ENCODE data around the gene OSMR. TPM values are rescaled to one million over a fixed set of nuclear protein-coding genes. Genes with fewer than 3 reads are reported as not detected.

OSMR gene
- total RNA-seq, 2 donors from 2014 or later: 1.3 to 4.4 TPM

- H3K4me3 Mint-ChIP-seq: no peak overlapping the region
- Histone ChIP-seq H3K4me3 (ENCODE audit: low read length) (no peak overlapping the region), H3K4me1 (ENCODE audit: control insufficient read depth, insufficient read depth, low read length) (no peaks in the 10 kb centered on the region), H3K9me3 (ENCODE audit: control insufficient read depth, low read length) (no peaks in the 10 kb centered on the region), H3K9ac (ENCODE audit: extremely low read depth, low read length, poor library complexity, severe bottlenecking) (no peak overlapping the region), H3K27me3 (ENCODE audit: control insufficient read depth, insufficient read depth, low read length, poor library complexity, severe bottlenecking) (no peaks in the 10 kb centered on the region), H3K27ac (ENCODE audit: low read depth, low read length) (no peak overlapping the region), H3K36me3 (ENCODE audit: control insufficient read depth, insufficient read depth, low read length) (no peaks in the 10 kb centered on the region)
- TF ChIP-seq CTCF (conservative IDR thresholded peaks at IDR 0.05): no peak
- H3K27ac Mint-ChIP-seq: no peak overlapping the region
- H3K27me3 Mint-ChIP-seq (ENCODE audit: insufficient read depth): no peaks in the 10 kb centered on the region
- H3K36me3 Mint-ChIP-seq (ENCODE audit: low read depth): no peaks in the 10 kb centered on the region
- no peaks in the 10 kb centered on the region for H3K4me1 Mint-ChIP-seq
- 85 to 92% methylated on average over 3 of the region's 3 CpGs for WGBS, 2 experiments (ENCODE audit: insufficient coverage in 1 of 2, insufficient read length in 1 of 2)
- no peak for DNase-seq
- peaks cover 4% of the 10 kb centered on the region for H3K9me3 Mint-ChIP-seq
Measured at GRCh38 chr5:38923661-38924451, 78.0 kb downstream of the OSMR start.

GRCh38 chr5:38925154-38925925, 79.5 kb downstream of the OSMR start:
- Mint-ChIP-seq H3K9me3 (peaks cover 4% of the 10 kb centered on the region), H3K4me3 (no peak overlapping the region), H3K36me3 (ENCODE audit: low read depth) (no peaks in the 10 kb centered on the region), H3K27me3 (ENCODE audit: insufficient read depth) (no peaks in the 10 kb centered on the region), H3K27ac (no peak overlapping the region), H3K4me1 (peaks cover 5% of the 10 kb centered on the region)
- Histone ChIP-seq H3K36me3 (ENCODE audit: control insufficient read depth, insufficient read depth, low read length) (no peaks in the 10 kb centered on the region), H3K9ac (ENCODE audit: extremely low read depth, low read length, poor library complexity, severe bottlenecking) (no peak overlapping the region), H3K27ac (ENCODE audit: low read depth, low read length) (no peak overlapping the region), H3K27me3 (ENCODE audit: control insufficient read depth, insufficient read depth, low read length, poor library complexity, severe bottlenecking) (no peaks in the 10 kb centered on the region), H3K4me1 (ENCODE audit: control insufficient read depth, insufficient read depth, low read length) (no peaks in the 10 kb centered on the region), H3K9me3 (ENCODE audit: control insufficient read depth, low read length) (no peaks in the 10 kb centered on the region), H3K4me3 (ENCODE audit: low read length) (no peak overlapping the region)
- no peak for DNase-seq
- 88 to 95% methylated on average over 5 to 6 of the region's 6 CpGs for WGBS, 2 experiments (ENCODE audit: insufficient coverage in 1 of 2, insufficient read length in 1 of 2)
- no peak for TF ChIP-seq CTCF (conservative IDR thresholded peaks at IDR 0.05)

- peaks cover 5% of the 10 kb centered on the region for H3K4me1 Mint-ChIP-seq
- no peak overlapping the region for H3K9ac ChIP-seq (ENCODE audit: extremely low read depth, low read length, poor library complexity, severe bottlenecking)
- H3K27ac Mint-ChIP-seq: no peak overlapping the region
- H3K4me1 ChIP-seq (ENCODE audit: control insufficient read depth, insufficient read depth, low read length): no peaks in the 10 kb centered on the region
- H3K27ac ChIP-seq (ENCODE audit: low read depth, low read length): no peak overlapping the region
- no peaks in the 10 kb centered on the region for H3K9me3 ChIP-seq (ENCODE audit: control insufficient read depth, low read length)
- H3K27me3 ChIP-seq (ENCODE audit: control insufficient read depth, insufficient read depth, low read length, poor library complexity, severe bottlenecking): no peaks in the 10 kb centered on the region
- H3K36me3 ChIP-seq (ENCODE audit: control insufficient read depth, insufficient read depth, low read length): no peaks in the 10 kb centered on the region
- peaks cover 4% of the 10 kb centered on the region for H3K9me3 Mint-ChIP-seq
- no peaks in the 10 kb centered on the region for H3K27me3 Mint-ChIP-seq (ENCODE audit: insufficient read depth)
- no peak for DNase-seq
- no peak overlapping the region for H3K4me3 Mint-ChIP-seq
- no peaks in the 10 kb centered on the region for H3K36me3 Mint-ChIP-seq (ENCODE audit: low read depth)
- TF ChIP-seq CTCF (conservative IDR thresholded peaks at IDR 0.05): no peak
- WGBS, 2 experiments (ENCODE audit: insufficient coverage in 1 of 2, insufficient read length in 1 of 2): 100% methylated on average over 1 to 3 of the region's 3 CpGs
- no peak overlapping the region for H3K4me3 ChIP-seq (ENCODE audit: low read length)
Measured at GRCh38 chr5:38926121-38926520, 80.3 kb downstream of the OSMR start.
